Stomach (tissue), 9 donors: ENCODE measurements around the gene PARK7. TPM values are rescaled to one million over a fixed set of nuclear protein-coding genes. Genes with fewer than 3 reads are reported as not detected.

ENCODE experiments used
- DNase-seq, 2 donors: peaks; one replicate each; pipeline versions ENCODE4 v3.0.0 to v3.0.0-alpha.2; 2013 to 2019
- H3K27ac ChIP-seq, 5 donors: fragments of 200-600 bp in 4 of 5; sonication (generic) in 4 of 5; one replicate each; pipeline ENCODE4 v1.5.1; 2013 to 2019; ENCODE audit warnings: mild to moderate bottlenecking in 1 of 5, moderate library complexity in 1 of 5
- H3K27me3 ChIP-seq, 3 donors: fragments of 200-600 bp; sonication (generic); one replicate each; pipeline ENCODE4 v1.5.1; 2017 to 2019; ENCODE audit warnings: mixed run types in 1 of 3
- H3K36me3 ChIP-seq, 4 donors: fragments of 200-600 bp; sonication (generic); 1 replicate in 3 of 4; 2 replicates in 1 of 4; pipeline ENCODE4 v1.5.1; 2016 to 2019
- H3K4me1 ChIP-seq, 4 donors: fragments of 200-600 bp; sonication (generic); one replicate each; pipeline ENCODE4 v1.5.1; 2016 to 2019
- H3K4me3 ChIP-seq, 4 donors: fragments of 200-600 bp; sonication (generic) in 3 of 4; one replicate each; pipeline ENCODE4 v1.5.1; 2016 to 2019; ENCODE audit warnings: mild to moderate bottlenecking in 1 of 4
- H3K9me3 ChIP-seq, 4 donors: fragments of 200-600 bp; sonication (generic); one replicate each; pipeline ENCODE4 v1.5.1; 2016 to 2019
- CTCF ChIP-seq, 7 experiments: fragments of 450-650 bp in 4 of 7; fragments of 200-600 bp in 3 of 7; sonication (generic) in 3 of 7; IDR thresholded peaks; one replicate each; pipeline ENCODE4 v1.5.1; 2016 to 2019; ENCODE audit warnings: antibody characterized with exemption in 7 of 7, control low read depth in 2 of 7, mild to moderate bottlenecking in 1 of 7
- EP300 ChIP-seq: sonication (generic); formaldehyde crosslinking; IDR thresholded peaks from one replicate; pipeline ENCODE4 v1.6.1; 2017; ENCODE audit warnings: antibody characterized with exemption
- POLR2A ChIP-seq, 4 donors: fragments of 450-650 bp; IDR thresholded peaks; one replicate each; pipeline ENCODE4 v1.6.1; 2016; ENCODE audit warnings: antibody characterized with exemption in 4 of 4, control low read depth in 2 of 4, mild to moderate bottlenecking in 1 of 4, moderate library complexity in 1 of 4
- POLR2AphosphoS5 ChIP-seq, 3 donors: sonication (generic); formaldehyde crosslinking; IDR thresholded peaks; one replicate each; pipeline ENCODE4 v1.6.1; 2016; ENCODE audit warnings: antibody characterized with exemption in 3 of 3
- WGBS, 5 donors: extraction: QIAGEN DNeasy Blood & Tissue Kit in 3 of 5; methylation state at CpG; one replicate each; pipeline versions ENCODE4 v1.1.5 to v1.1.7; 2013 to 2018; 5-methylcytosine and 5-hydroxymethylcytosine counted together
- intact Hi-C: fragments of 100-400 bp; cut with DNase I; formaldehyde crosslinking; loops from one replicate; pipeline ENCODE4 v1.15.1; 2023; ENCODE audit warnings: low total_unique reads
- polyA plus RNA-seq, 3 donors: library from polyadenylated mRNA; stranded (reverse); fragments of 200-250 nt; gene quantifications; one replicate each; pipeline ENCODE4 v1.2.3, GENCODE V29; 2013
- total RNA-seq, 5 donors: library from RNA; depleted of rRNA; stranded (reverse); fragments of >200 nt; gene quantifications; one replicate each; pipeline versions ENCODE4 v1.1.0 to v1.2.3, GENCODE V29; 2014 to 2016
- donor health status: healthy with polysubstance abuse.
- donor health status: Bipolar disorder and iron deficiency.
- donor health status: healthy.

Gene PARK7
- total and polyA plus RNA-seq, 8 donors, result 41.4 to 350 (median 142) TPM

- no peak for DNase-seq
- Histone ChIP-seq H3K4me1 (peaks cover 0 to 36% (median 15%) of the 10 kb centered on the region in 4 donors), H3K36me3 (peaks cover 51 to 93% (median 90%) of the 10 kb centered on the region in 4 donors), H3K4me3 (no peak overlapping the region), H3K27ac (no peak overlapping the region), H3K9me3 (no peaks in the 10 kb centered on the region), H3K27me3 (no peaks in the 10 kb centered on the region)
- no peak for TF ChIP-seq CTCF (IDR thresholded peaks at IDR 0.05)
- TF ChIP-seq POLR2A (IDR thresholded peaks at IDR 0.05), result no peak
- no peak for TF ChIP-seq POLR2AphosphoS5 (IDR thresholded peaks at IDR 0.05)
- no peak for TF ChIP-seq EP300
- intact Hi-C loops, result no loop called here
- WGBS, 5 donors, result 75 to 88% (median 81%) methylated on average over 2 of the region's 2 CpGs
Observed at GRCh38 chr1:7970246-7970645, 8.7 kb downstream of the PARK7 start.

- Histone ChIP-seq H3K27me3 (no peaks in the 10 kb centered on the region), H3K4me3 (no peak overlapping the region), H3K4me1 (peaks cover 0 to 31% (median 14%) of the 10 kb centered on the region in 4 donors), H3K36me3 (peaks cover 44 to 88% (median 85%) of the 10 kb centered on the region in 4 donors), H3K9me3 (no peaks in the 10 kb centered on the region), H3K27ac (no peak overlapping the region)
- 60 to 94% (median 76%) methylated on average over 6 of the region's 6 CpGs for WGBS, 5 donors
- TF ChIP-seq POLR2A (IDR thresholded peaks at IDR 0.05), result no peak
- no peak for TF ChIP-seq POLR2AphosphoS5 (IDR thresholded peaks at IDR 0.05)
- no peak for TF ChIP-seq EP300
- TF ChIP-seq CTCF (IDR thresholded peaks at IDR 0.05), result no peak
- no peak for DNase-seq
- intact Hi-C loops, result no loop called here
Observed at GRCh38 chr1:7971024-7971423, 9.5 kb downstream of the PARK7 start.

GRCh38 chr1:7972285-7972684 is 10.8 kb downstream of the PARK7 start:
- Histone ChIP-seq H3K36me3 (peaks cover 40 to 88% (median 83%) of the 10 kb centered on the region in 4 donors), H3K4me1 (peaks cover 0 to 31% (median 13%) of the 10 kb centered on the region in 4 donors), H3K27ac (no peak overlapping the region), H3K4me3 (no peak overlapping the region), H3K9me3 (no peaks in the 10 kb centered on the region), H3K27me3 (no peaks in the 10 kb centered on the region)
- 92 to 97% (median 96%) methylated on average over 5 of the region's 5 CpGs for WGBS, 5 donors
- TF ChIP-seq CTCF (IDR thresholded peaks at IDR 0.05) (no peak), EP300 (no peak), POLR2A (IDR thresholded peaks at IDR 0.05) (no peak), POLR2AphosphoS5 (IDR thresholded peaks at IDR 0.05) (no peak)
- no peak for DNase-seq
- intact Hi-C loops, result no loop called here

- H3K36me3 ChIP-seq, result peaks cover 41 to 88% (median 83%) of the 10 kb centered on the region in 4 donors
- no peaks in the 10 kb centered on the region for H3K27me3 ChIP-seq
- no peak overlapping the region for H3K4me3 ChIP-seq
- intact Hi-C loops, result no loop called here
- 88 to 97% (median 95%) methylated on average over 2 of the region's 2 CpGs for WGBS, 5 donors
- no peak for DNase-seq
- H3K9me3 ChIP-seq, result no peaks in the 10 kb centered on the region
- H3K4me1 ChIP-seq, result peaks cover 0 to 28% (median 11%) of the 10 kb centered on the region in 4 donors
- TF ChIP-seq EP300 (no peak), CTCF (IDR thresholded peaks at IDR 0.05) (no peak), POLR2AphosphoS5 (IDR thresholded peaks at IDR 0.05) (no peak), POLR2A (IDR thresholded peaks at IDR 0.05) (no peak)
- H3K27ac ChIP-seq, result no peak overlapping the region
Observed at GRCh38 chr1:7973086-7973485, 11.6 kb downstream of the PARK7 start.
